Activated CD4-positive, alpha-beta T cell treated with anti-CD3 and anti-CD28 coated beads, Interleukin-2, amount 50 U/mL, for 4 hours (primary cell): ENCODE measurements around the gene PPP1R3G.
"Not testable (repeated sequence)": the region's sequence is repeated elsewhere in the genome, so short reads cannot be mapped to it uniquely, and the experiment has no call there.

ENCODE experiments used
- DNase-seq, 2 experiments: peaks; one replicate each; pipeline ENCODE4 v3.0.0-alpha.2; 2020

The PPP1R3G gene

GRCh38 chr6:5096482-5096881, 11.3 kb downstream of the PPP1R3G start:
- no peak for DNase-seq

- no peak for DNase-seq
Measured at GRCh38 chr6:5098501-5099270, 13.5 kb downstream of the PPP1R3G start.

- DNase-seq: no peak
Measured at GRCh38 chr6:5099537-5099936, 14.4 kb downstream of the PPP1R3G start.

GRCh38 chr6:5100806-5101205, 15.7 kb downstream of the PPP1R3G start:
- DNase-seq: no peak

- DNase-seq: no peak
Measured at GRCh38 chr6:5102267-5102970, 17.3 kb downstream of the PPP1R3G start.

- no peak for DNase-seq
Measured at GRCh38 chr6:5103250-5103649, 18.1 kb downstream of the PPP1R3G start.

- no peak for DNase-seq
Measured at GRCh38 chr6:5104667-5105066, 19.5 kb downstream of the PPP1R3G start.

GRCh38 chr6:5105146-5105545, 20.0 kb downstream of the PPP1R3G start:
- no peak for DNase-seq

GRCh38 chr6:5107341-5107740, 22.2 kb downstream of the PPP1R3G start:
- no peak for DNase-seq

- DNase-seq: no peak
Measured at GRCh38 chr6:5108068-5108467, 22.9 kb downstream of the PPP1R3G start.

- no peak for DNase-seq
Measured at GRCh38 chr6:5108536-5109150, 23.5 kb downstream of the PPP1R3G start.

- no peak for DNase-seq
Measured at GRCh38 chr6:5109436-5109835, 24.3 kb downstream of the PPP1R3G start.

GRCh38 chr6:5110246-5110645, 25.1 kb downstream of the PPP1R3G start:
- DNase-seq: no peak

- no peak for DNase-seq
Measured at GRCh38 chr6:5111626-5112025, 26.5 kb downstream of the PPP1R3G start.

- no peak for DNase-seq
Measured at GRCh38 chr6:5112066-5112799, 27.1 kb downstream of the PPP1R3G start.

- no peak for DNase-seq
Measured at GRCh38 chr6:5113096-5113495, 28.0 kb downstream of the PPP1R3G start.

- no peak for DNase-seq
Measured at GRCh38 chr6:5115168-5115567, 30.0 kb downstream of the PPP1R3G start.

- DNase-seq: no peak
Measured at GRCh38 chr6:5116243-5116991, 31.3 kb downstream of the PPP1R3G start.

GRCh38 chr6:5119090-5119951, 34.2 kb downstream of the PPP1R3G start:
- DNase-seq: no peak

- DNase-seq: no peak
Measured at GRCh38 chr6:5120011-5120410, 34.9 kb downstream of the PPP1R3G start.

GRCh38 chr6:5120543-5120942, 35.4 kb downstream of the PPP1R3G start:
- not testable (repeated sequence) for DNase-seq

GRCh38 chr6:5121479-5121878, 36.3 kb downstream of the PPP1R3G start:
- no peak for DNase-seq
